CD14-positive monocyte (primary cell): ENCODE data around the gene DCAF12. TPM values are rescaled to one million over a fixed set of nuclear protein-coding genes. Genes with fewer than 3 reads are reported as not detected.

Experiments used
- DNase-seq, 3 donors: peaks; one replicate each; pipeline ENCODE4 v3.0.0-alpha.2; 2011 to 2022
- H2AFZ ChIP-seq: 2 replicates; pipeline ENCODE4 v1.6.0; 2012; ENCODE audit warnings: mild to moderate bottlenecking, low read depth, low read length, inconsistent platforms; ENCODE audit not compliant: insufficient read depth, poor library complexity, severe bottlenecking
- H3K27ac ChIP-seq, 2 donors: 1 replicate in 1 of 2; 2 replicates in 1 of 2; pipeline ENCODE4 v1.5.1; 2012 to 2013; ENCODE audit warnings: low read length in 2 of 2, control low read depth in 1 of 2, inconsistent platforms in 1 of 2, low read depth in 1 of 2, mild to moderate bottlenecking in 1 of 2
- H3K27me3 ChIP-seq, 2 donors: one replicate each; pipeline versions ENCODE4 v1.6.0 to v1.6.1; 2011 to 2013; ENCODE audit warnings: low read length in 2 of 2; ENCODE audit not compliant: control insufficient read depth in 2 of 2, insufficient read depth in 2 of 2
- H3K36me3 ChIP-seq, 2 donors: replicated peaks in 1 of 2; 1 replicate in 1 of 2; 2 replicates in 1 of 2; pipeline versions ENCODE4 v1.5.1 to v1.6.1; 2012 to 2013; ENCODE audit warnings: low read length in 2 of 2, control low read depth in 1 of 2, inconsistent platforms in 1 of 2, mild to moderate bottlenecking in 1 of 2; ENCODE audit not compliant: insufficient read depth in 2 of 2, control insufficient read depth in 1 of 2
- H3K4me1 ChIP-seq, 2 donors: 1 replicate in 1 of 2; 2 replicates in 1 of 2; pipeline versions ENCODE4 v1.5.1 to v1.6.1; 2012 to 2013; ENCODE audit warnings: low read length in 2 of 2, control low read depth in 1 of 2, inconsistent platforms in 1 of 2, mild to moderate bottlenecking in 1 of 2, moderate library complexity in 1 of 2; ENCODE audit not compliant: insufficient read depth in 2 of 2, control insufficient read depth in 1 of 2
- H3K4me2 ChIP-seq: replicated peaks from 2 replicates; pipeline ENCODE3; 2012; ENCODE audit warnings: low read length, moderate library complexity, mild to moderate bottlenecking; ENCODE audit not compliant: poor library complexity, severe bottlenecking; ENCODE audit errors: extremely low read depth
- H3K4me3 ChIP-seq, 3 experiments: fragments of 200-600 bp in 1 of 3; sonication (generic) in 1 of 3; replicated peaks in 1 of 3; 1 replicate in 2 of 3; 2 replicates in 1 of 3; pipeline ENCODE4 v1.5.1; 2011 to 2013; ENCODE audit warnings: low read length in 3 of 3, mild to moderate bottlenecking in 3 of 3, control low read depth in 2 of 3, low read depth in 2 of 3, inconsistent platforms in 1 of 3, moderate library complexity in 1 of 3
- H3K79me2 ChIP-seq: 2 replicates; pipeline ENCODE4 v1.6.0; 2012; ENCODE audit warnings: mild to moderate bottlenecking, control low read depth, inconsistent platforms, low read length, moderate library complexity; ENCODE audit not compliant: insufficient read depth
- H3K9ac ChIP-seq: 2 replicates; pipeline ENCODE4 v1.6.0; 2017; ENCODE audit warnings: low read length, mild to moderate bottlenecking; ENCODE audit not compliant: insufficient read depth, poor library complexity, severe bottlenecking
- H3K9me3 ChIP-seq, 2 donors: replicated peaks in 1 of 2; 1 replicate in 1 of 2; 2 replicates in 1 of 2; pipeline versions ENCODE4 v1.5.1 to v1.6.1; 2012 to 2013; ENCODE audit warnings: low read length in 2 of 2, control low read depth in 1 of 2; ENCODE audit not compliant: control insufficient read depth in 1 of 2, insufficient read depth in 1 of 2
- H4K20me1 ChIP-seq: 2 replicates; pipeline ENCODE4 v1.6.0; 2012; ENCODE audit warnings: mild to moderate bottlenecking, low read length, control low read depth, moderate library complexity; ENCODE audit not compliant: insufficient read depth
- H3K27ac Mint-ChIP-seq, 7 donors: one replicate each; pipeline ENCODE4 v1.8.0; 2020; ENCODE audit warnings: mild to moderate bottlenecking in 7 of 7, mixed read lengths in 7 of 7, moderate library complexity in 6 of 7, inconsistent platforms in 2 of 7
- H3K27me3 Mint-ChIP-seq, 3 donors: one replicate each; pipeline ENCODE4 v1.8.0; 2021 to 2022; ENCODE audit warnings: low read depth in 3 of 3, mild to moderate bottlenecking in 3 of 3, mixed read lengths in 3 of 3, moderate library complexity in 3 of 3, inconsistent platforms in 1 of 3
- H3K36me3 Mint-ChIP-seq, 2 donors: one replicate each; pipeline ENCODE4 v1.8.0; 2020; ENCODE audit warnings: mixed read lengths in 2 of 2, inconsistent platforms in 1 of 2, mild to moderate bottlenecking in 1 of 2
- H3K4me1 Mint-ChIP-seq: one replicate; pipeline ENCODE4 v1.8.0; 2020; ENCODE audit warnings: mild to moderate bottlenecking, mixed read lengths
- H3K4me3 Mint-ChIP-seq, 2 donors: one replicate each; pipeline ENCODE4 v1.8.0; 2020; ENCODE audit warnings: mild to moderate bottlenecking in 2 of 2, mixed read lengths in 2 of 2, moderate library complexity in 1 of 2
- H3K9me3 Mint-ChIP-seq, 7 donors: one replicate each; pipeline ENCODE4 v1.8.0; 2020 to 2022; ENCODE audit warnings: mixed read lengths in 7 of 7, mild to moderate bottlenecking in 6 of 7, moderate library complexity in 6 of 7, inconsistent platforms in 2 of 7
- WGBS: methylation state at CpG from one replicate; pipeline ENCODE4 v1.1.5; 2013; ENCODE audit warnings: missing lambda C conversion rate; ENCODE audit not compliant: insufficient coverage; 5-methylcytosine and 5-hydroxymethylcytosine counted together
- intact Hi-C, 2 donors: fragments of 100-400 bp; cut with micrococcal nuclease; formaldehyde crosslinking; loops; one replicate each; pipeline versions ENCODE4 v1.15.0 to v1.15.1; 2023
- polyA plus RNA-seq, 3 donors: library from polyadenylated mRNA; depleted of rRNA in 1 of 3; unstranded in 2 of 3; stranded (reverse) in 1 of 3; fragments of 300-500 nt in 2 of 3; fragments of >200 nt in 1 of 3; fragmentation: Illumina TruSeq in 2 of 3; gene quantifications; 1 replicate in 2 of 3; 2 replicates in 1 of 3; pipeline ENCODE4 v1.2.3, GENCODE V29; 2012 to 2021
- TF ChIP-seq, protein P1 (sequence below): fragments of 200-600 bp; IDR thresholded peaks from one replicate; pipeline ENCODE4 v1.8.0; 2022; ENCODE audit warnings: antibody characterized with exemption, mild to moderate bottlenecking

The DCAF12 gene
- polyA plus RNA-seq, 3 donors: 14.6 to 35.5 (median 22.4) TPM

DNA sequence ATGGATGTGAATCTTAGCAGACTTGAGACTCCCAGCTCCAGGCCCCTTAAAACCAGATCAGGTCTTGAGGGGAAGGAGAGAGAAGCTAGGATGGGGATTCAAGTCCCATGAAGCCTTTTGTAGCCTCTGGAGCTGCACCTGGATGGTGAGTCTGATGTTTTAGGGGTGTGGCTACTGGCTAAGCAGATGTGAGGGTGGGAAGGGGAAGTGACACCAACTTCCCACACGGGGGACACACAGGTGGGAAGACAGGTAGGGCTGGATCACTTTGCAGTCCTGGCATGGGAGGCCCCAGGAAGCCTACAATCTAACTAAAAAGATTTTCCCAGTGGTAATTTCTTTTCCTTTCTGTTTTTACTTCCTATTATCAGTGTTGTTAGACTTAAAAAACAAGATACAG is 39.1 kb downstream of the DCAF12 start:
- no peaks in the 10 kb centered on the region for H3K27me3 ChIP-seq
- no peaks in the 10 kb centered on the region for H3K79me2 ChIP-seq
- WGBS: no CpG with 5 or more reads among the region's 1 CpG
- H4K20me1 ChIP-seq: peaks cover 68% of the 10 kb centered on the region
- no peak overlapping the region for H3K27ac ChIP-seq
- no peaks in the 10 kb centered on the region for H3K9me3 ChIP-seq
- H3K36me3 ChIP-seq: peaks cover 64 to 81% of the 10 kb centered on the region in 2 donors
- Mint-ChIP-seq H3K27ac (peak overlapping the region in 2 of 7 donors; percentile 14 to 51), H3K27me3 (no peaks in the 10 kb centered on the region), H3K4me1 (no peaks in the 10 kb centered on the region), H3K4me3 (no peak overlapping the region), H3K9me3 (no peaks in the 10 kb centered on the region), H3K36me3 (peaks cover 66 to 79% of the 10 kb centered on the region in 2 donors)
- no peak overlapping the region for H2AFZ ChIP-seq
- DNase-seq: no peak
- no peak overlapping the region for H3K9ac ChIP-seq
- no peaks in the 10 kb centered on the region for H3K4me1 ChIP-seq
- no peak overlapping the region for H3K4me2 ChIP-seq
- no peak overlapping the region for H3K4me3 ChIP-seq
- intact Hi-C loops: no loop called here
- TF ChIP-seq, protein P1, sequence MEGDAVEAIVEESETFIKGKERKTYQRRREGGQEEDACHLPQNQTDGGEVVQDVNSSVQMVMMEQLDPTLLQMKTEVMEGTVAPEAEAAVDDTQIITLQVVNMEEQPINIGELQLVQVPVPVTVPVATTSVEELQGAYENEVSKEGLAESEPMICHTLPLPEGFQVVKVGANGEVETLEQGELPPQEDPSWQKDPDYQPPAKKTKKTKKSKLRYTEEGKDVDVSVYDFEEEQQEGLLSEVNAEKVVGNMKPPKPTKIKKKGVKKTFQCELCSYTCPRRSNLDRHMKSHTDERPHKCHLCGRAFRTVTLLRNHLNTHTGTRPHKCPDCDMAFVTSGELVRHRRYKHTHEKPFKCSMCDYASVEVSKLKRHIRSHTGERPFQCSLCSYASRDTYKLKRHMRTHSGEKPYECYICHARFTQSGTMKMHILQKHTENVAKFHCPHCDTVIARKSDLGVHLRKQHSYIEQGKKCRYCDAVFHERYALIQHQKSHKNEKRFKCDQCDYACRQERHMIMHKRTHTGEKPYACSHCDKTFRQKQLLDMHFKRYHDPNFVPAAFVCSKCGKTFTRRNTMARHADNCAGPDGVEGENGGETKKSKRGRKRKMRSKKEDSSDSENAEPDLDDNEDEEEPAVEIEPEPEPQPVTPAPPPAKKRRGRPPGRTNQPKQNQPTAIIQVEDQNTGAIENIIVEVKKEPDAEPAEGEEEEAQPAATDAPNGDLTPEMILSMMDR: no peak

DNA sequence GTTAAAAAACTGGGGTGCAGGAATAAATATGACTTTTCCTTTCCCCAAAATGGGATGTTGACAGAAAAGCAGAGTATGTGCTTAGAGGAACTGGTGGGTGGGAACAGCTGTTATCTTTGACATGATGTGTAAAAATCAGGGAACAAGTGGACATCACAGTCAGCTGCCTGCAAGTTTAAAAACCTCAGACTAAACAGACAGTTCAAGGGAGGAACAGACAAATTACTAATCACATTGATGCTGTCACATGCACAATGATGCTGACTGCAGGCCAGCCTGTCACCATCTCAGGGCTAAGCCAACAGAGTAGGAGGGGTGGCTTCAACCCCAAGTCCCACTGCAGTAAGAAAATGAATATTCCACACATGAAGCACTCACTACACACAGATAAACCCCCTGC is 39.6 kb downstream of the DCAF12 start:
- no peak overlapping the region for H3K9ac ChIP-seq
- no peak overlapping the region for H3K4me2 ChIP-seq
- Mint-ChIP-seq H3K4me1 (no peaks in the 10 kb centered on the region), H3K27ac (peak overlapping the region in 3 of 7 donors; percentile 26 to 57 (median 51)), H3K36me3 (peaks cover 63 to 73% of the 10 kb centered on the region in 2 donors), H3K27me3 (no peaks in the 10 kb centered on the region), H3K4me3 (no peak overlapping the region), H3K9me3 (no peaks in the 10 kb centered on the region)
- no peak overlapping the region for H3K4me3 ChIP-seq
- no peak overlapping the region for H2AFZ ChIP-seq
- no peaks in the 10 kb centered on the region for H3K9me3 ChIP-seq
- peaks cover 63% of the 10 kb centered on the region for H4K20me1 ChIP-seq
- no peaks in the 10 kb centered on the region for H3K27me3 ChIP-seq
- no peak for DNase-seq
- no peaks in the 10 kb centered on the region for H3K79me2 ChIP-seq
- no peaks in the 10 kb centered on the region for H3K4me1 ChIP-seq
- intact Hi-C loops: no loop called here
- H3K36me3 ChIP-seq: peaks cover 60 to 76% of the 10 kb centered on the region in 2 donors
- TF ChIP-seq, protein P1: no peak
- H3K27ac ChIP-seq: no peak overlapping the region
